Trophoblast cell (in vitro differentiated cells and primary cell): ENCODE measurements around the gene NVL.

Experiments
- DNase-seq, 2 donors: peaks; one replicate each; pipeline ENCODE4 v3.0.0-alpha.2; 2016
- H2AFZ ChIP-seq: 2 replicates; pipeline ENCODE4 v1.6.1; 2013; ENCODE audit warnings: low read length, moderate library complexity, mild to moderate bottlenecking; ENCODE audit not compliant: insufficient read depth, poor library complexity
- H2AK5ac ChIP-seq: 2 replicates; pipeline ENCODE4 v1.6.1; 2013; ENCODE audit warnings: mild to moderate bottlenecking, low read length
- H2BK120ac ChIP-seq: 2 replicates; pipeline ENCODE4 v1.6.1; 2013; ENCODE audit warnings: low read length, mild to moderate bottlenecking, moderate library complexity; ENCODE audit not compliant: insufficient read depth, poor library complexity
- H2BK12ac ChIP-seq: 2 replicates; pipeline ENCODE4 v1.6.1; 2013; ENCODE audit warnings: mild to moderate bottlenecking, low read length, moderate library complexity
- H2BK5ac ChIP-seq: 2 replicates; pipeline ENCODE4 v1.6.1; 2013; ENCODE audit warnings: low read length, low read depth, moderate library complexity, mild to moderate bottlenecking; ENCODE audit not compliant: poor library complexity
- H3K14ac ChIP-seq: 2 replicates; pipeline ENCODE4 v1.6.1; 2013; ENCODE audit warnings: mild to moderate bottlenecking, low read length
- H3K18ac ChIP-seq: 2 replicates; pipeline ENCODE4 v1.6.1; 2013; ENCODE audit warnings: mild to moderate bottlenecking, low read length
- H3K23ac ChIP-seq: 2 replicates; pipeline ENCODE4 v1.6.1; 2013; ENCODE audit warnings: low read length
- H3K27ac ChIP-seq: 2 replicates; pipeline ENCODE4 v1.5.1; 2013; ENCODE audit warnings: low read depth, mild to moderate bottlenecking, inconsistent platforms, low read length, moderate library complexity
- H3K27me3 ChIP-seq: 2 replicates; pipeline ENCODE4 v1.6.1; 2013; ENCODE audit warnings: inconsistent platforms, mild to moderate bottlenecking, low read length, moderate library complexity; ENCODE audit not compliant: insufficient read depth
- H3K36me3 ChIP-seq, 2 experiments: 1 replicate in 1 of 2; 2 replicates in 1 of 2; pipeline ENCODE4 v1.6.1; 2013; ENCODE audit warnings: low read length in 2 of 2, mild to moderate bottlenecking in 2 of 2, moderate library complexity in 1 of 2; ENCODE audit not compliant: insufficient read depth in 2 of 2, control insufficient read depth in 1 of 2
- H3K4ac ChIP-seq: 2 replicates; pipeline ENCODE4 v1.6.1; 2013; ENCODE audit warnings: low read depth, mild to moderate bottlenecking, low read length, moderate library complexity
- H3K4me1 ChIP-seq, 2 experiments: 1 replicate in 1 of 2; 2 replicates in 1 of 2; pipeline ENCODE4 v1.6.1; 2013; ENCODE audit warnings: low read length in 2 of 2, mild to moderate bottlenecking in 2 of 2, moderate library complexity in 1 of 2; ENCODE audit not compliant: insufficient read depth in 2 of 2, control insufficient read depth in 1 of 2
- H3K4me2 ChIP-seq: 2 replicates; pipeline ENCODE4 v1.6.1; 2013; ENCODE audit warnings: inconsistent platforms, mild to moderate bottlenecking, low read length, moderate library complexity
- H3K4me3 ChIP-seq: 2 replicates; pipeline ENCODE4 v1.5.1; 2013; ENCODE audit warnings: mild to moderate bottlenecking, low read depth, low read length, inconsistent platforms
- H3K79me1 ChIP-seq: one replicate; pipeline ENCODE4 v1.6.1; 2013; ENCODE audit warnings: low read length
- H3K79me2 ChIP-seq: 2 replicates; pipeline ENCODE4 v1.6.1; 2013; ENCODE audit warnings: low read length, mild to moderate bottlenecking; ENCODE audit not compliant: control insufficient read depth, insufficient read depth, poor library complexity
- H3K9ac ChIP-seq: 2 replicates; pipeline ENCODE4 v1.6.1; 2013; ENCODE audit warnings: mild to moderate bottlenecking, low read length
- H3K9me3 ChIP-seq: 2 replicates; pipeline ENCODE4 v1.6.1; 2013; ENCODE audit warnings: low read depth, mild to moderate bottlenecking, control low read depth, inconsistent platforms, low read length; ENCODE audit not compliant: insufficient read depth
- H4K12ac ChIP-seq: 2 replicates; pipeline ENCODE4 v1.6.1; 2013; ENCODE audit warnings: low read depth, mild to moderate bottlenecking, low read length, moderate library complexity
- H4K8ac ChIP-seq: 2 replicates; pipeline ENCODE4 v1.6.1; 2013; ENCODE audit warnings: low read depth, mild to moderate bottlenecking, low read length, moderate library complexity
- H4K91ac ChIP-seq: one replicate; pipeline ENCODE4 v1.6.1; 2013; ENCODE audit warnings: low read depth, mild to moderate bottlenecking, low read length, moderate library complexity
- WGBS: extraction: QIAGEN DNeasy Blood & Tissue Kit; methylation state at CpG from one replicate; pipeline ENCODE4 v1.1.7; 2013; ENCODE audit warnings: missing lambda C conversion rate; ENCODE audit not compliant: insufficient read length, insufficient coverage; ENCODE audit errors: extremely low coverage; 5-methylcytosine and 5-hydroxymethylcytosine counted together

NVL gene

DNA sequence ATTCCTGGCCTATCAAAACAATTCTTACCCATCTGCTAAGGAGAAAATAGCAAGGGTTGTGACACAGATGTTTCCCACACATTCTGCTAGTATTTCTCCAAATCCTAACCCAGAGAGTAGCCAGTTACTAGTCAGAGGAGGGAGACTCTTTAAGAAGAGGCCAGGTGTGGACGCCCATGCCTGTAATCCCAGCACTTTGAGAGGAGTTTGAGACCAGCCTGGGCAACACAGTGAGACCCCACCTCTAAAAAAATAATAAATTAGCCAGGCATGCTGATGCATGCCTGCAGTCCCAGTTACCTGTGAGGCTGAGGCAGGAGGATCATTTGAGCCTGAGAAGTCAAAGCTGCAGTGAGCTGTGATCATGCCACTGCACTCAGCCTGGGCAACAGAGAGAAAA is 28.6 kb downstream of the NVL start:
- no peaks in the 10 kb centered on the region for H3K9me3 ChIP-seq

DNA sequence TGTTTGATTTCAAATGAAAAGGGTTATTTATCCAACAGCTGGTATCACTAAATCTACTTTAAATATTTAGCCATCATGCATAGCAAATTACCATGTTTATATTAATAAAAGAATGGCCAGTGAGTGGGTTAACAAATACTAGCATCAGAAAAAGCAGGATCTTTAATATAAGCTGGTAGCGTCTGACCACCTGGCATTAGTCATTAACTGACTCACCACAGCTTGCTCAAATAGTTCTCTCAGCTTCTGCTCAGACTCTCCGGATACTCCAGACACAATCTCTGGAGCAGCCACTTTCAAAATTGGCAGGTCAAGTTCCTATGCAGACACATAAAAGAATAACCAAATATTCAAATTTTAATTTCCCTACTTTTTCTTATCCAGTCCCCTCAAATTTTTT is 29.6 kb downstream of the NVL start:
- Histone ChIP-seq H3K18ac (no peak overlapping the region), H4K91ac (no peak overlapping the region), H3K79me2 (no peaks in the 10 kb centered on the region), H3K79me1 (no peaks in the 10 kb centered on the region), H3K23ac (no peak overlapping the region), H2BK5ac (no peak overlapping the region), H3K9me3 (no peaks in the 10 kb centered on the region), H3K4ac (no peak overlapping the region), H2BK120ac (no peak overlapping the region), H3K14ac (no peak overlapping the region), H2BK12ac (no peak overlapping the region), H3K36me3 (peaks cover 31 to 34% of the 10 kb centered on the region in 2 experiments), H4K12ac (no peak overlapping the region), H3K4me1 (no peaks in the 10 kb centered on the region), H2AK5ac (no peak overlapping the region), H3K27me3 (no peaks in the 10 kb centered on the region), H4K8ac (no peak overlapping the region), H3K4me3 (no peak overlapping the region), H3K9ac (no peak overlapping the region), H3K27ac (no peak overlapping the region), H3K4me2 (no peak overlapping the region), H2AFZ (no peak overlapping the region)
- DNase-seq = peak; percentile 65 to 77
- no CpG with 5 or more reads among the region's 2 CpGs for WGBS

More for the DNA sequence above, 28.6 kb downstream of the NVL start:
- Histone ChIP-seq H4K8ac (no peak overlapping the region), H2AFZ (no peak overlapping the region), H3K79me2 (no peaks in the 10 kb centered on the region), H2AK5ac (no peak overlapping the region), H3K36me3 (peaks cover 28 to 29% of the 10 kb centered on the region in 2 experiments), H4K12ac (no peak overlapping the region), H4K91ac (no peak overlapping the region), H3K4me1 (no peaks in the 10 kb centered on the region), H3K14ac (no peak overlapping the region), H3K4me3 (no peak overlapping the region), H3K27me3 (no peaks in the 10 kb centered on the region), H3K18ac (no peak overlapping the region), H2BK12ac (no peak overlapping the region), H3K79me1 (no peaks in the 10 kb centered on the region), H3K9ac (no peak overlapping the region), H2BK5ac (no peak overlapping the region), H3K23ac (no peak overlapping the region), H3K4ac (no peak overlapping the region), H2BK120ac (no peak overlapping the region), H3K27ac (no peak overlapping the region), H3K4me2 (no peak overlapping the region)
- DNase-seq = no peak
- no CpG with 5 or more reads among the region's 1 CpG for WGBS

DNA sequence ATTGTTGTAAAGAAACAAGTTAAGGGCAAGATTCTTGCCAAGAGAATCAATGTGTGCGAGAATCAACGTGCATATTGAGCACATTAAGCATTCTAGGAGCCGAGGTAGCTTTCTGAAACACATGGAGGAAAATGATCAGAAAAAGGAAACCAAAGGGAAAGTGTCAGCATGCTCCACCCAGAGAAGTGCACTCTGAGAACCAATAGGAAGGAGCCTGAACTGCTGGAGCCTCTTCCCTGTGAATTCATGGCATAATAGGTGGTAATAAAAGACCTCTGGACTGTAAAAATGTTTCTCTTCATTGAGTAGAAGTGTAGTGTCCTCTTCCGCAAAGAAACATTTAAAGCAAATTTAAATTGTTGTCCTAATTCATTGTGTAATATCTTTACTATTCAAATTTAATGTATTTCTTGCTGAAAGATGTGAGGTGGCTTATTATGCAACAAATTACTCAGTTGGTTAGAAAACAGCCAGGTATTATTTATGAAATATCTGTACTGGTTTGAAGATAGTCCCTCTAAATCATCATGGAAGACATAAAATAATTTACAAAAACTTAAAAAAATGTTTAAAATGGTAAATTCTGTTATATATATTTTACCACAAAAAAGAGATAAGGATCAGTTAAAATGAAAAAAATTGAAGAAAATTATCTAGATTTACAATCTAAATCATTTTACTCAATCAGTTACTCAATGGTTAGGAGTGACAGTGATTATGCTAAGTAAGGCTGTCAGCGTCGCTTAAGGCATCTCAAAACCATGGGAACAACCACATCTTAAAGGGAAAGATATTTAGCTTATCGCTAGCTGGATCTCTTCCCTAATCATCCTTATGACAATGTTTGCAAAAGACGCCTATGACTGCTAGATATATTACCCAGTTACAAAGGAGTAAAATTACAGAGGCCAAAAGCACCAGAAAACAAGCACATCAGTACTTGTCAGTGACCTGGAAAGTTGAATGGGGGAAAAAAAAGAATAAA is 31.3 kb downstream of the NVL start:
- Histone ChIP-seq H3K18ac (no peak overlapping the region), H3K9me3 (no peaks in the 10 kb centered on the region), H3K4ac (no peak overlapping the region), H3K27me3 (no peaks in the 10 kb centered on the region), H3K4me1 (no peaks in the 10 kb centered on the region), H3K4me2 (no peak overlapping the region), H3K23ac (no peak overlapping the region), H4K8ac (no peak overlapping the region), H2BK5ac (no peak overlapping the region), H3K79me2 (no peaks in the 10 kb centered on the region), H4K12ac (no peak overlapping the region), H4K91ac (no peak overlapping the region), H3K4me3 (no peak overlapping the region), H3K14ac (no peak overlapping the region), H2AFZ (no peak overlapping the region), H2BK12ac (no peak overlapping the region), H2AK5ac (no peak overlapping the region), H3K36me3 (peaks cover 34 to 36% of the 10 kb centered on the region in 2 experiments), H2BK120ac (no peak overlapping the region), H3K79me1 (no peaks in the 10 kb centered on the region), H3K9ac (no peak overlapping the region), H3K27ac (no peak overlapping the region)
- peak; percentile 73 to 87 for DNase-seq
- WGBS = no CpG with 5 or more reads among the region's 8 CpGs

DNA sequence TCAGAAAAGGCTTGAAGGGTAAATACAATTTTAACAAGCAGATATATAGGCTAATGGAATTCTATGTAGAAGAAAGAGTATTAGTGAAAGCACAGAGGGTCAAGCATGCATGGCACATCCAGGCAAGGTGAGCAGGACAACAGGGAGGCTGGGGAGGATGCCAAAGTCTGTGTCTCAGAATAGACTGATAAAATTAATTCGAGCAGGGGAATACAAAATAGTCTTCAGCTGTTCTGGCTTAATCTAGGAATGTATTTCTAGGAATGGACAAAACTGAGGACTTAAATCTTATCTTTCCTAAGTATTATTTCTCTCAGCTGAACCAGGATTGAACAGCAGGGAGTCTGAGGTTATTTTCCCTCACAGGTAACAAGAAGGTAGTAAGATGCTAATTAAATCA is 35.2 kb downstream of the NVL start:
- Histone ChIP-seq H3K18ac (no peak overlapping the region), H3K4me2 (no peak overlapping the region), H3K14ac (no peak overlapping the region), H3K4me3 (no peak overlapping the region), H3K23ac (no peak overlapping the region), H4K91ac (no peak overlapping the region), H4K8ac (no peak overlapping the region), H2BK5ac (no peak overlapping the region), H2BK120ac (no peak overlapping the region), H3K4me1 (no peaks in the 10 kb centered on the region), H3K27me3 (no peaks in the 10 kb centered on the region), H3K9me3 (no peaks in the 10 kb centered on the region), H2BK12ac (no peak overlapping the region), H3K79me1 (no peaks in the 10 kb centered on the region), H3K36me3 (peaks cover 22 to 36% of the 10 kb centered on the region in 2 experiments), H2AK5ac (no peak overlapping the region), H3K79me2 (no peaks in the 10 kb centered on the region), H3K4ac (no peak overlapping the region), H3K9ac (no peak overlapping the region), H3K27ac (no peak overlapping the region), H4K12ac (no peak overlapping the region), H2AFZ (no peak overlapping the region)
- no peak for DNase-seq
- WGBS = no CpG with 5 or more reads among the region's 1 CpG
